NCI-H524 treated with DMSO at 0.1 percent for 48 hours (cell line): ENCODE data around the gene BAK1.
"Not testable (repeated sequence)": the region's sequence is repeated elsewhere in the genome, so short reads cannot be mapped to it uniquely, and the experiment has no call there.

Source experiments
- DNase-seq: peaks from one replicate; lab custom pipeline; 2025; lab: John Stamatoyannopoulos, UW

BAK1 gene

GRCh38 chr6:33586108-33586640, 6.1 kb upstream of the BAK1 start:
- DNase-seq = no peak

DNA sequence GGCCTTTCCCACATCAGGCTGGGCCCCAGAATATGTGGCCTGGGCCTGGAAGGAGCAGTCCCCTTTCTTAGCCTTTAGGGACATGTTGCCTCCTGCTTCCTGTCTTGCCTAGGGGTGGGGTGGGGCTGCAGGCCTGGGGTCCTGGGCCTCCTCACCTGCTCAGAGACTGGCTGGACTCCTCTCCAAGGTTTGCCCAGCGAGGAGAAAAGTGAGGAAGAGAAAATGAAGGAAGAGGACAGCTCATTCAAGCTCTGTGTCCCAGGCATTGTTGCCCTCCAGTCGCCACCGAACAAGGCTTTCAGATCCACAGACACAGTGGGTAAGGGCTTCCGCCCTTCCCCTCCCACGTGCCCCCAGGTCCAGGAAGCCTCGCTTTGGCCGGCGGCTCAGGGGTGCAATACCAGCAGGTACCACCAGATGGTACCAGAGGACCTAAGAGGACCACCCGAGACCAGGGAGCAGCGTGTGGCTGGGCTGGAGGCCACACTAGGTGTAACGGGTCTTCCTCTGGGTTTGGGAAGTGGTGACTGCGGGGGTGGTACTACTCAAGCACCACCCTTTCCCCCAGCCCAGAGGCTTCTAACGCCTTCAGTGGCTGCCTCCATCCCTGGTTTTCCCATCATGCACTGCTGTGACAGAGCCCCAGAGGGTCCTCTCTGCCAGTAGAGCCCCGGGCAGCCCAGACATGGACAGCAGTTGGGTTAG, 5.5 kb upstream of the BAK1 start:
- no peak for DNase-seq

GRCh38 chr6:33584700-33585402, 4.8 kb upstream of the BAK1 start:
- no peak for DNase-seq

DNA sequence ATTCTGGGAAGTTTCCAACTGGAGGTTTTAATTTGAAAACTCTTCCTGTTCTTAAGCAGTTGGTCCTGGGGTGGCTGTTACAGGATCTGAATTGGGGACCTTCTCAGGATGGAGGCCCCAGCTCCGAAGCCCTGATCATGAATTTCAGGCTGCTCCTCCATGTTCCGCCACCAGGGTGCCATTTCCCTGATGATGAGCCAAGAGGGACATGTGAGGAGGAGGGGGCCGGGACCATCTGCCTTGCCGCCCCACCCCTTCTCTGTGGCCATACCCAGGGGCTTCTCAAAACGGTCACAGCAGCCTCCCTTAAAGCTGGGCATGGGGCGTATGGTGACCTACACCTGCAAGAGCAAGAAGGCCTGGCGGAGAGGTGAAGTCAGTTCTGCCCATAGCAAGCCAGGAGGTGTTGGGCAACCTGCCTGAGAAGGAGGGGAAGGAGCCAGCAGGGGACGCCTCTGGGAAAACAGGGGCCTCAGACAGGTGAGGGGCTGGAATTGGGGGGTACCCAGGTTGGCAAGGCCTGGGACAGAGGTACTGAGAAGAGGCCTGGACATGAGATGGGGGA, 3.6 kb upstream of the BAK1 start:
- no peak for DNase-seq

GRCh38 chr6:33581186-33581585, 1.1 kb upstream of the BAK1 start:
- no peak for DNase-seq

GRCh38 chr6:33578588-33579011, 1.5 kb downstream of the BAK1 start:
- DNase-seq = no peak

GRCh38 chr6:33578164-33578563, 1.9 kb downstream of the BAK1 start:
- no peak for DNase-seq

DNA sequence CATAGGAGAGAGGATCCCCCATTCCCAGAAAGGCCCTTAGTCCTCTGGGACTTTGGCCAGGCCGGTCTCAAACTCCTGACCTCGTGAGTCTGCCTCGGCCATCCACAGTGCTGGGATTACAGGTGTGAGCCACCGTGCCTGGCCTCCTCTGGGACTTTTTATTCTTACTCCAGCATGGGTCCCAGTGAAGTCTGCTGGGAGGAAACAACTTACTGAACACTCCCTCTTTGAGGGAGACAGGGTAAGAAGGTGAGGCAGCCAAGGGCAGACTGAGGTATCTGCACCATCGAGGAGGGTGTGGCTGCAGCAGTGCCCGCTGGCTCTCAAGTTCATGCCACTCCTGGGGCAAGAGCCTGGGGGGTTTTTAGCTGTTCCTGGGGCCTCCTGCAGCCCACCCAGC, 2.4 kb downstream of the BAK1 start:
- no peak for DNase-seq

DNA sequence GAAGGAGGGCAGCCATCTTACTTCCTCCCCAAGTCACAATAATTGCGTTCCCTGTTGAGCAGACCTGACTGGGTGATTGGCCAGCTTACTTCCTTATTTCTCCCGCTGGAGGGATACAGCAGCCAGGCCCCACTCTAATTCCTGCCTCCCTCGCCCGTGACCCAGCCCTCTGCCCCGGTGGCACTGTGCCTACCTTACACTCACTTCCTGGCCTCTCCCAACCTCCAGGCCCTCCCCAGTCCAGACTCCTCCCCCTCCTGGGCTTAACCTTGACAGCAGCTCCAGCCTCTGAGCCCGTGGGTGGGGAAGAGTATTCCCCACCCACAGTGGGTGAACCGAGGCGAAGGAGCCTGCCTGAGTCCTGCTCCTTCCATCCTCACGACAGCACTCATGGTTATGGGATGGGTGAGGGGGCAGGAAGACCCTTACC, 3.0 kb downstream of the BAK1 start:
- no peak for DNase-seq

- no peak for DNase-seq
Measured at GRCh38 chr6:33576668-33577067, 3.4 kb downstream of the BAK1 start.

DNA sequence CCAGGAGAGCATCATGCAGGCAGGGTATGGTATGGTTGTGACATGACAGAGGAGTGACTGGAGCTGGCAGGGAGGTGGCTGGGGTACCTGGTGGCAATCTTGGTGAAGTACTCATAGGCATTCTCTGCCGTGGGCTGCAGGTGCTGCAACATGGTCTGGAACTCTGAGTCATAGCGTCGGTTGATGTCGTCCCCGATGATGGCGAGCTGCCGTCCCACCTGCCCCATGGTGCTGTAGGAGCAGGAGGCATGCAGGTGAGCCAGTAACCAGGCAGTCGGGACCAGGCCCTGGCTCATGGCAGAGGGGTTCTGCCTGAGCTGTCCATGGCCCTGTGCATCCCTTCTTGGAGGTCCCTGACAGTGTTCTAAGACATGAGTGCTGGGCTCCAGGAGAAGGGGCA, 4.9 kb downstream of the BAK1 start:
- DNase-seq = no peak

GRCh38 chr6:33571637-33572316, 8.3 kb downstream of the BAK1 start:
- no peak for DNase-seq

- peak; percentile 54 for DNase-seq
Measured at GRCh38 chr6:33570806-33571636, 9.1 kb downstream of the BAK1 start.

GRCh38 chr6:33568826-33569570, 11.1 kb downstream of the BAK1 start:
- DNase-seq = no peak

DNA sequence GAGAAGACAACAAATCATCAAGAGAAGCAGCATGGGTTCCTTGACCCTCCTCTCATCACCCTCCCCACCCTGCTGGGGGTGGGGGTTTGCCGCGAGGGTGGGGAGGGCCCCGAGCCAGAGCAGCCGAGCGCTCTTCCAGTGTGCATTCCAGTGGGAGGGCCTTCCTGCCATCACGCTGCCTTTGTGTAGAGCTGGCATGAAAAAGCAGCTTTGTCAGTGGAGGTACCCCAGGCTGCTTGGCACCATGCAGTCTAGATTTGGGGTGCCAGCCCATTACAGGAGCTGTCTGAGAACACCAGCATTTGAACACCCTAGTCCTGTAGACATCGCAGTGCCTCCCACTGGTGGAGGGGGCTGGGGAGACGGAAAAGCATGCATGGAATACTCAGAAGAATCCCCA, 12.2 kb downstream of the BAK1 start:
- no peak for DNase-seq

GRCh38 chr6:33566182-33567084, 13.6 kb downstream of the BAK1 start:
- no peak for DNase-seq

- DNase-seq = no peak
Measured at GRCh38 chr6:33558801-33559200, 21.3 kb downstream of the BAK1 start.

- DNase-seq = no peak
Measured at GRCh38 chr6:33557376-33557775, 22.7 kb downstream of the BAK1 start.

- not testable (repeated sequence) for DNase-seq
Measured at GRCh38 chr6:33552883-33553282, 27.2 kb downstream of the BAK1 start.

- no peak for DNase-seq
Measured at GRCh38 chr6:33552252-33552651, 27.8 kb downstream of the BAK1 start.
